Measurements from ENCODE around the gene IDH3B.

The IDH3B gene

GRCh38 chr20:2612073-2612472 is 51.9 kb downstream of the IDH3B start:
- DNase-seq, result no peak

DNA sequence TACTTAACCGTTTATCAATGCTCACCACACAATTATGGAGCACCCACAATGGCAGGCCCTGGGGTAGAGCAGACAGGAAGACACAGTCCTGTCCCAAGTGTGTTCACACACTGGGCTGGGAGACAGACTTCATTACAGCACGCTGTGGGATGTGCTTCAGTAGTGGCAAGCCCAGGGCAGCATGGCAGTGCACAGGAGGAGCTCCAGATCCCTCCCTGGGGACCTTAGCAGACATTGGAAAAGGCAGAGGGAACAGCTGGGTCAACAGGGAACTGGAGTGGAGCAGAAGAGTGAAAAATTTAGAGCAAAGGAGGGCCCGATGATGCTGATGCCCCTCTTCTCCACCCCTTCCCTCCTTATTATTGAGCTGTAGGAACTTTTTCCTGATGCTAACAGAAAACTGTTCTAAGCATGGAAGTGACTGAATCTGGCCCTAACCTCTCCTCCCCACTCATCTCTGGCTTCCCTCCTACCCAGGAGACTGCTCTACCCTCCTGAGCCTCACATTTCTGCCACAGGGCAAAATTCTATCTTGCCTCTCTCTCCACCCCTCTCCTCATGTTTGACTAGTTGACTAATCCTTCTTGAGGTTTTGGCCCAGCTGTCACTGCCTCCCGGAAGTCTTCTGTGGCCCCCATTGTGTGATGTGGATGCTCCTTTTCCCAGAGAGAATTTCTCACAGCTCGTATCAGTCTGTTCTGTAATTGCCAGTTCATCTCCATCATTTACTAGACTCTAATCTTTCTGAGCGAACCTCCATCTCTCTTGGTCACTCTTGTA is 52.9 kb downstream of the IDH3B start:
- peak; percentile 19 for DNase-seq

DNA sequence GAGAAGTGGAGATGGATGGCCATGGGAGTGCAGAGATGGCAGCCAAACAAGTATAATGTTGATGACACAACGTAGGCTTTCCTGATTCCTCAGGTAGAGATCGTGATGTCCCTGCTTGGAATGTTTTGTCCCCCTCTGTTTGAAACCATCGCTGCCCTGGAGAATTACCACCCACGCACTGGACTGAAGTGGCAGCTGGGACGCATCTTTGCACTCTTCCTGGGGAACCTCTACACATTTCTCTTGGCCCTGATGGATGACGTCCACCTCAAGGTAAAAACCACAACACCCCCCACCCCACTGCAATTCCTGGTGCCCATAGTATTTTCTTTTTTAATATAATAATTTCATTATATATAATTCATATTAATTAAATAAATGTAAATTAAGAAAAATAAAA is 53.7 kb downstream of the IDH3B start:
- no peak for DNase-seq
